Measurements from ENCODE around the gene TRIM3.

GRCh38 chr11:6400431-6401345, 73.1 kb downstream of the TRIM3 start:
- TF ChIP-seq EZH2 (IDR thresholded peaks at IDR 0.05; ENCODE audit: borderline replicate concordance, low read depth, low read length, poor library complexity, severe bottlenecking) = no peak
- no peak for TF ChIP-seq CTCF (conservative IDR thresholded peaks at IDR 0.05; ENCODE audit: low read depth, low read length)
